ENCODE data around the gene GLIS1. TPM values are rescaled to one million over a fixed set of nuclear protein-coding genes. Genes with fewer than 3 reads are reported as not detected.

Gene GLIS1
- total RNA-seq, 1 experiment from 2014 or later, result 0.13 TPM

GRCh38 chr1:53459321-53460175 is 279.4 kb downstream of the GLIS1 start, which contains the start of gene DMRTB1:
DMRTB1 (plus strand) TSS chr1:53459399; CDS start chr1:53459454, 55 bp downstream.
- no peak for DNase-seq (ENCODE audit: low spot score)
- H3K27ac ChIP-seq (ENCODE audit: low read depth, low read length, poor library complexity, severe bottlenecking), result no peak within 1 kb of the TSS
- H3K27me3 ChIP-seq (replicated peaks; ENCODE audit: insufficient read depth, low read depth, low read length, poor library complexity), result no peaks in the 10 kb centered on the region
- H3K9me3 ChIP-seq (ENCODE audit: low read depth, low read length, poor library complexity, severe bottlenecking), result no peaks in the 10 kb centered on the region
- no peak within 1 kb of the TSS for H3K4me3 ChIP-seq (ENCODE audit: low read depth, low read length, poor library complexity, severe bottlenecking)
- H3K36me3 ChIP-seq (ENCODE audit: insufficient read depth, low read length, poor library complexity, severe bottlenecking), result no peaks in the 10 kb centered on the region
- BruUV-seq (replicated peaks), result no TSS peak
- POLR2A ChIA-PET (ENCODE audit: low non-redundant PET), result no interaction called here
- TF ChIP-seq EZH2 (IDR thresholded peaks at IDR 0.05; ENCODE audit: borderline replicate concordance, low read depth, low read length, poor library complexity, severe bottlenecking), result no peak
- no peak for TF ChIP-seq CTCF (conservative IDR thresholded peaks at IDR 0.05; ENCODE audit: low read depth, low read length)
- no peaks in the 10 kb centered on the region for H3K4me1 ChIP-seq (ENCODE audit: insufficient read depth, low read length, poor library complexity, severe bottlenecking)
- intact Hi-C loops (cut with micrococcal nuclease; ENCODE audit: unreplicated experiment), result no loop called here
- CTCF ChIA-PET, result no interaction called here

DNA sequence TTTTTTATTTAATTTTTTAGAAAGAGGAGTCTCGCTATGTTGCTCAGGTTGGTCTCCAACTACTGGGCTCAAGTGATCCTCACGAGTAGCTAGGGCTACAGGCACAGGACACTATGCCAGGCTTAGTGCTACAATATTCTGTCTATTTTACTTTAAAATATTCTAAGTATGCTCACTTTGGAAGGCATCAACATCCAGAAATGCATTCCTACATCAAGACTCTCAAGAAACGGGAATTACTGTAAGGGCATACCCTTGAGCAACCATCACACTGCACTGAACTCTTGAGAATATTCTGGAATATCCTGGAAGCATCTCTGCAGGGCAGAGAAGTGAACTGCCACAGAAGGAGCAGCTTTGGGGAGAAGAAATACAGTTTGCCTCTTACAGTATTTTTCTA is 280.3 kb downstream of the GLIS1 start:
- no peaks in the 10 kb centered on the region for H3K9me3 ChIP-seq (ENCODE audit: low read depth, low read length, poor library complexity, severe bottlenecking)
- H3K27me3 ChIP-seq (replicated peaks; ENCODE audit: insufficient read depth, low read depth, low read length, poor library complexity), result no peaks in the 10 kb centered on the region
- intact Hi-C loops (cut with micrococcal nuclease; ENCODE audit: unreplicated experiment), result no loop called here
- no peak for DNase-seq (ENCODE audit: low spot score)
- no peaks in the 10 kb centered on the region for H3K36me3 ChIP-seq (ENCODE audit: insufficient read depth, low read length, poor library complexity, severe bottlenecking)
- no peaks in the 10 kb centered on the region for H3K4me1 ChIP-seq (ENCODE audit: insufficient read depth, low read length, poor library complexity, severe bottlenecking)
- TF ChIP-seq CTCF (conservative IDR thresholded peaks at IDR 0.05; ENCODE audit: low read depth, low read length), result no peak
- TF ChIP-seq EZH2 (IDR thresholded peaks at IDR 0.05; ENCODE audit: borderline replicate concordance, low read depth, low read length, poor library complexity, severe bottlenecking), result no peak
- H3K27ac ChIP-seq (ENCODE audit: low read depth, low read length, poor library complexity, severe bottlenecking), result no peak overlapping the region
- CTCF ChIA-PET, result no interaction called here
- POLR2A ChIA-PET (ENCODE audit: low non-redundant PET), result no interaction called here
- no TSS peak for BruUV-seq (replicated peaks)
- H3K4me3 ChIP-seq (ENCODE audit: low read depth, low read length, poor library complexity, severe bottlenecking), result no peak overlapping the region

Other genes with a start within 250 kb of the GLIS1 start
- gene NDC1, start 99.1 kb upstream of the GLIS1 start, total RNA-seq (2021), result 22.2 and 26.6 TPM in 2 replicates
- 7.8 and 8.5 TPM in 2 replicates for gene YIPF1, start 150.6 kb upstream of the GLIS1 start, total RNA-seq (2021)
- not detected in 2 replicates for gene DIO1, start 155.0 kb upstream of the GLIS1 start, total RNA-seq (2021)
- gene IFT25, start 206.5 kb upstream of the GLIS1 start, total RNA-seq (2021), result 34.7 and 41.0 TPM in 2 replicates
- gene LRRC42, start 207.2 kb upstream of the GLIS1 start, total RNA-seq (2021), result 25.7 and 25.8 TPM in 2 replicates

Measured in A673 (cell line).